GM12872 (cell line): ENCODE measurements around the gene BLOC1S4.

Experiments used
- CTCF ChIP-seq: IDR thresholded peaks from 3 replicates; pipeline ENCODE4 v1.5.1; 2011; ENCODE audit warnings: low read depth, mild to moderate bottlenecking, low read length, moderate library complexity; ENCODE audit not compliant: insufficient read depth

The BLOC1S4 gene

DNA sequence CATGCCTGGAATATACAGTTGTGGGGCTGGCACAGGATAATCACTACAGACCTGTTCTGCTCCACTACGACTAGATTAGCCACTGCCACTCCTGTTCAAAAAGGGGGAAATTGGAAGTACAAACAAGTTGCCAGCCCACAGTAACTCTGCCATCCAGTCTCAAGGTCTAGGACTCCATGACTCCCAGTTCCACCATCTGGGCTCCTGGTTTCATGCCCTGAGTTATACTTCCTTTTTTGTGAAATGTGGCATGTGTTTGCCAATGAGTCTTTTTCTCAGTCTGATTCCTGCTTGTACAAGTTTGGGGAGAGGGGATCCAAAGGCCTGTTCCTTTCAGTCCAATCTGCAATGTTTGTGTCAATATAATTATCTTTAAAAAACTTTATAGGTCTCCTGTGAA lies 1.0 kb upstream of the BLOC1S4 start:
- no peak for TF ChIP-seq CTCF

DNA sequence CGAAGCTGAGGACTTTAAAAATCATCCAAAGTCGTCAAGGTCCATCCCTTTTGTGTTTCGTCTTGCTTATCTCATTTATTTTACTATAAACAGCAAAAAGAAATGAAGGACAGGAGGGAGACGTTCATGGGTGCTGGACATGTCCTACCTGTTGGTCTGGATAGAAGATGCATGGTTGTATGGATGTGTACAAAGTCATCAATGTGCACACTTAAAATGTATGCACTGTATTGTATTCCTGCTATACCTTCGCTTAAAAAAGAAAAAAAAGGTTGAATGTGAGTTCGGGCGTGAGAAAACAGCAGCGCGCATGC lies 313 bp upstream of the BLOC1S4 start:
- no peak for TF ChIP-seq CTCF

GRCh38 chr4:6716958-6717655 lies 1.1 kb downstream of the BLOC1S4 start:
- no peak for TF ChIP-seq CTCF

GRCh38 chr4:6718932-6719610 lies 3.1 kb downstream of the BLOC1S4 start:
- TF ChIP-seq CTCF: no peak

GRCh38 chr4:6719611-6720179 lies 3.7 kb downstream of the BLOC1S4 start:
- TF ChIP-seq CTCF: no peak

- TF ChIP-seq CTCF: peak; percentile 95
Measured at GRCh38 chr4:6720202-6720699, 4.3 kb downstream of the BLOC1S4 start.

- TF ChIP-seq CTCF: no peak
Measured at GRCh38 chr4:6721121-6721520, 5.1 kb downstream of the BLOC1S4 start.
